Measurements from ENCODE around the gene ADI1. TPM values are rescaled to one million over a fixed set of nuclear protein-coding genes. Genes with fewer than 3 reads are reported as not detected.

ADI1 gene
- total and polyA plus RNA-seq, 2 of the 8 experiments (the other 6 are each of a cell fraction or from before 2014, with no cell fraction given) = 12.2 to 40.2 TPM

DNA sequence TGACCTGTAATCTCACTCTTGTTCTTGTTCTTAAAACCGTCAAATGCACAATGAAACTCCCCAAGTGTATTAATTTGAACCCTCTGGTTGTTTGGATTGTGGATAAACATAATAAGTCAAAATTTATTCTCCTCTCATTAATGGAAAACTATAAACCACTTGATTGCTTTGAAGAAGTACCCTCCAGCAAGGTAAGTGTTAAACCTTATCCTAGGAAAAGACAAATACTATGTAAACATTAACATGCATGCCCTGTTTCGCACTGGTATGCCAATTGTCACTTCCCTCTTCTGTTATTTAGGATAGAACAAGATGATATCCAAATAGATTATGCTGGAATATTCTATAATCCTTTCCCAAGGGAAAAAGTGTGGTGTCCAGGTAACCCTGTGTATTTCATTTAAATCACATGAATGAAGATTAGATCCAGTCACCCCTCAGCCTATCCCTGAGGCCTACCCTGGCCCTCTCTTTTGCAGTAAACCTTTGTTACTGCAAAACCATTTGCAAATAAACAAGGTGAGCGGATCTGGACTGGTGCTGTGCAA is 1.3 kb downstream of the ADI1 start (continued):
- TF ChIP-seq RAD21 (IDR thresholded peaks at IDR 0.05 in 1 of 2, conservative IDR thresholded peaks at IDR 0.05 in 1 of 2; ENCODE audit: low read depth in 2 of 2, low read length in 2 of 2) (no peak), EGR1 (IDR thresholded peaks at IDR 0.05; ENCODE audit: borderline replicate concordance, low read depth, low read length) (no peak), RFX5 (IDR thresholded peaks at IDR 0.05; ENCODE audit: borderline replicate concordance, low read depth, low read length) (no peak), RBBP5 (IDR thresholded peaks at IDR 0.05; ENCODE audit: borderline replicate concordance, low read depth, low read length) (no peak)
- TF ChIP-seq, protein P1, sequence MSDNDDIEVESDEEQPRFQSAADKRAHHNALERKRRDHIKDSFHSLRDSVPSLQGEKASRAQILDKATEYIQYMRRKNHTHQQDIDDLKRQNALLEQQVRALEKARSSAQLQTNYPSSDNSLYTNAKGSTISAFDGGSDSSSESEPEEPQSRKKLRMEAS (IDR thresholded peaks at IDR 0.05) = no peak

Data from H1 (cell line).